NB4 (cell line): ENCODE measurements around the gene CDC14B.
"Not testable (repeated sequence)": the region's sequence is repeated elsewhere in the genome, so short reads cannot be mapped to it uniquely, and the experiment has no call there.

Experiments
- MAX ChIP-seq: IDR thresholded peaks from 2 replicates; pipeline ENCODE4 v1.6.1; 2011; ENCODE audit warnings: low read depth, low read length
- MYC ChIP-seq: IDR thresholded peaks from 2 replicates; pipeline ENCODE4 v1.6.1; 2011; ENCODE audit warnings: low read depth, low read length
- POLR2A ChIP-seq: IDR thresholded peaks from 2 replicates; pipeline ENCODE4 v1.6.1; 2011; ENCODE audit warnings: mild to moderate bottlenecking; ENCODE audit not compliant: insufficient read length; ENCODE audit errors: extremely low read depth
- TF ChIP-seq, protein P1 (sequence below): IDR thresholded peaks from one replicate; pipeline ENCODE4 v1.5.1; 2012; ENCODE audit warnings: low read depth, low read length

DNA sequence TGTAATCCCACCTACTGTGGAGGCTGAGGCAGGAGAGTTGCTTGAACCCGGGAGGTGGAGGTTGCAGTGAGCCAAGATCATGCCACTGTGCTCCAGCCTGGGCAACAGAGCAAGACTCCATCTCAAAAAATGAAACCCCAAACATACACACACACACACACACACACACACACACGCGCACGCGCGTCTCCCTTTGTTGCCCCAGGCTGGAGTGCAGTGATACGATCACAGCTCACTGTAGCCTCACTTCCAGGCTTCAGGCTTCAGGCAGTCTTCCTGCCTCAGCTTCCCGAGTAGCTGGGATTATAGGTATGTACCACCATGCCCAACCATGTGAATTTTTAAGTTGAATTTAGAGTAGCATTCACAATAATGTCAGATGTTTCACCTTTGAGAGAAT lies 13.9 kb upstream of the CDC14B start:
- not testable (repeated sequence) for TF ChIP-seq POLR2A, MAX, MYC
- TF ChIP-seq, protein P1, sequence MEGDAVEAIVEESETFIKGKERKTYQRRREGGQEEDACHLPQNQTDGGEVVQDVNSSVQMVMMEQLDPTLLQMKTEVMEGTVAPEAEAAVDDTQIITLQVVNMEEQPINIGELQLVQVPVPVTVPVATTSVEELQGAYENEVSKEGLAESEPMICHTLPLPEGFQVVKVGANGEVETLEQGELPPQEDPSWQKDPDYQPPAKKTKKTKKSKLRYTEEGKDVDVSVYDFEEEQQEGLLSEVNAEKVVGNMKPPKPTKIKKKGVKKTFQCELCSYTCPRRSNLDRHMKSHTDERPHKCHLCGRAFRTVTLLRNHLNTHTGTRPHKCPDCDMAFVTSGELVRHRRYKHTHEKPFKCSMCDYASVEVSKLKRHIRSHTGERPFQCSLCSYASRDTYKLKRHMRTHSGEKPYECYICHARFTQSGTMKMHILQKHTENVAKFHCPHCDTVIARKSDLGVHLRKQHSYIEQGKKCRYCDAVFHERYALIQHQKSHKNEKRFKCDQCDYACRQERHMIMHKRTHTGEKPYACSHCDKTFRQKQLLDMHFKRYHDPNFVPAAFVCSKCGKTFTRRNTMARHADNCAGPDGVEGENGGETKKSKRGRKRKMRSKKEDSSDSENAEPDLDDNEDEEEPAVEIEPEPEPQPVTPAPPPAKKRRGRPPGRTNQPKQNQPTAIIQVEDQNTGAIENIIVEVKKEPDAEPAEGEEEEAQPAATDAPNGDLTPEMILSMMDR = not testable (repeated sequence)
